ENCODE measurements around the gene B4GALT2. TPM values are rescaled to one million over a fixed set of nuclear protein-coding genes. Genes with fewer than 3 reads are reported as not detected.

The B4GALT2 gene
- total RNA-seq, 1 donor from 2014 or later = 56.6 TPM

DNA sequence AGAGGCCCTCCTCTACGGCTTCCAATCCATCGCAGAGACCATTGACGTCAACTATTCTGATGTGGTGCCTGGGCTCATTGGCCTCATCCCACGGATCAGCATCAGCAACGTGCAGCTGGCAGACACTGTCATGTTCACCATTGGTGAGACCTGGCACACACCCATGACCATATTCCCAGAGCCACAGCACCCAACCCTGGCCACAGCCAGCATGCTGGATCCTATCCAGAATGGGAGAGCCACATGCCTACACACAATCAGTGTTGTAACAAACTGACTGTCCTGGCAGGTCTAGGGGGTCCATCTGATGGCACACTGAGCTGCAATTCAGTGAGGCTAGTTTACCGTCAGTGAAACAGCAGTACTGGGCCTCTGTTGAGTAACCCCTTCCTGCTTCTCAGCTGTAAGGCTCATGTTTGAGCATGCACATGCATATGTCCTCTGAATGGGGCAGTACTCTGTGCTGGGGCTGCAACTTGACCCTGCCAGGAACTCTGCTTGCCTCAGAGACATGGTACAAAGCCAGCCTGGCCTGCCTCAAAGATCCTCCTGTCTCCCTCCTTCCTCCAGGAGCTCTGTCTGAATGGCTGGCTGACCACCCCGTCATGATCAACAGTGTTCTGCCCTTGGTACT, 21.5 kb upstream of the B4GALT2 start:
- DNase-seq (ENCODE audit: low read depth) (no peak), FAIRE-seq (no peak)
- Histone ChIP-seq H3K4me1 (ENCODE audit: insufficient read depth, low read length) (no peaks in the 10 kb centered on the region), H3K9me3 (ENCODE audit: insufficient read depth, low read depth, low read length) (no peaks in the 10 kb centered on the region), H3K36me3 (ENCODE audit: insufficient read depth, low read length) (no peaks in the 10 kb centered on the region), H3K9ac (ENCODE audit: low read length) (no peak overlapping the region), H2AFZ (ENCODE audit: low read depth, low read length) (no peak overlapping the region), H4K20me1 (ENCODE audit: insufficient read depth, low read length) (peaks cover 39% of the 10 kb centered on the region), H3K4me2 (ENCODE audit: low read length) (no peak overlapping the region), H3K79me2 (ENCODE audit: insufficient read depth, low read length) (peaks cover 17% of the 10 kb centered on the region), H3K27me3 (ENCODE audit: insufficient read depth, low read length) (no peaks in the 10 kb centered on the region), H3K4me3 (ENCODE audit: insufficient read depth, low read depth, low read length) (no peak overlapping the region), H3K27ac (ENCODE audit: low read depth, low read length) (no peak overlapping the region)
- TF ChIP-seq EZH2 (IDR thresholded peaks at IDR 0.05; ENCODE audit: insufficient read depth, low read length) = no peak
- TF ChIP-seq, protein P1, sequence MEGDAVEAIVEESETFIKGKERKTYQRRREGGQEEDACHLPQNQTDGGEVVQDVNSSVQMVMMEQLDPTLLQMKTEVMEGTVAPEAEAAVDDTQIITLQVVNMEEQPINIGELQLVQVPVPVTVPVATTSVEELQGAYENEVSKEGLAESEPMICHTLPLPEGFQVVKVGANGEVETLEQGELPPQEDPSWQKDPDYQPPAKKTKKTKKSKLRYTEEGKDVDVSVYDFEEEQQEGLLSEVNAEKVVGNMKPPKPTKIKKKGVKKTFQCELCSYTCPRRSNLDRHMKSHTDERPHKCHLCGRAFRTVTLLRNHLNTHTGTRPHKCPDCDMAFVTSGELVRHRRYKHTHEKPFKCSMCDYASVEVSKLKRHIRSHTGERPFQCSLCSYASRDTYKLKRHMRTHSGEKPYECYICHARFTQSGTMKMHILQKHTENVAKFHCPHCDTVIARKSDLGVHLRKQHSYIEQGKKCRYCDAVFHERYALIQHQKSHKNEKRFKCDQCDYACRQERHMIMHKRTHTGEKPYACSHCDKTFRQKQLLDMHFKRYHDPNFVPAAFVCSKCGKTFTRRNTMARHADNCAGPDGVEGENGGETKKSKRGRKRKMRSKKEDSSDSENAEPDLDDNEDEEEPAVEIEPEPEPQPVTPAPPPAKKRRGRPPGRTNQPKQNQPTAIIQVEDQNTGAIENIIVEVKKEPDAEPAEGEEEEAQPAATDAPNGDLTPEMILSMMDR (IDR thresholded peaks at IDR 0.05; ENCODE audit: insufficient read depth, low read depth, low read length) = no peak
- no peak overlapping the region for H3K4me3 Mint-ChIP-seq (ENCODE audit: unreplicated experiment)
- peaks cover 36% of the 10 kb centered on the region for H3K36me3 Mint-ChIP-seq (ENCODE audit: low read depth, unreplicated experiment)
- no peak overlapping the region for H3K27ac Mint-ChIP-seq (ENCODE audit: unreplicated experiment)
- H3K4me1 Mint-ChIP-seq (ENCODE audit: low read depth, unreplicated experiment) = no peaks in the 10 kb centered on the region
- H3K9me3 Mint-ChIP-seq (ENCODE audit: unreplicated experiment) = peaks cover 1% of the 10 kb centered on the region
- H3K27me3 Mint-ChIP-seq (ENCODE audit: low read depth, unreplicated experiment) = no peaks in the 10 kb centered on the region

DNA sequence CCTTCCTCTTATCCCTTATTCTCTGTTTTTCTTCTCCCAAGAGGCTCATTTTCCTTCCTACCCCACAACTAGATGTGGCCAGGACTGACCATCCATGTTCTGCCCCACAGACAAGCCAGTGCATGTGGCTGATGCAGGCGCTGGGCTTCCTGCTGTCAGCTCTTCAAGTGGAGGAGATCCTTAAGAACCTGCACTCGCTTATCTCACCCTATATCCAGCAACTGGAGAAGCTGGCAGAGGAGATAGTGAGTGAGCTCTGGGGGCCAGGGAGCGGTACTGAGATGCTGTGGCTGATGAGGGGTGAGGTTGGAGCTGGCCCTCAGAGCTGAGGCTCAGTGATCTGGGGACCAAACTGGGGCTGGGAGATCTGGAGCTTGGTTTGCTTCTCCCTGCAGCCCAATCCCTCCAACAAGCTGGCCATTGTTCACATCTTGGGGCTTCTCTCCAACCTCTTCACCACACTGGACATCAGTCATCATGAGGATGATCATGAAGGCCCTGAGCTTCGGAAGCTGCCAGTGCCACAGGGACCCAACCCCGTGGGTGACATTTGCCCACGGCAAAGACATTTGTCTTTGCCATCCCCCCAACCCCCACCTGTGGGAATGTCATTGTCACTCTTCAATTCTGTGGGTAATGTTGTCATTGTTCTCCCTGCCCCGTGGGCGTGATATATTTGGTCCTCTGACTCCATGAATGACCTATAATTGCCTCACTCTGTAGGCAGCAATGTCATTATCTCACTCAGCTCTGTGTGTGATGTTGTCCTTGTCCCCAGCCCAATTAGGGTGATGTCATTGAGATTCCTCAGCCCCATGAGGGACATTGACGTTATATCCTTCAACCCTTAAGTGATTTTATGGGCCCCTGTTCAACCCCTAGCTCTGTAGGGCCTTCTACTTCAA, 20.4 kb upstream of the B4GALT2 start:
- no peaks in the 10 kb centered on the region for H3K27me3 ChIP-seq (ENCODE audit: insufficient read depth, low read length)

More for the DNA sequence above, 20.4 kb upstream of the B4GALT2 start:
- H3K4me2 ChIP-seq (ENCODE audit: low read length) = no peak overlapping the region
- no peaks in the 10 kb centered on the region for H3K4me1 ChIP-seq (ENCODE audit: insufficient read depth, low read length)
- no peak for DNase-seq (ENCODE audit: low read depth)
- Mint-ChIP-seq H3K27me3 (ENCODE audit: low read depth, unreplicated experiment) (no peaks in the 10 kb centered on the region), H3K4me1 (ENCODE audit: low read depth, unreplicated experiment) (no peaks in the 10 kb centered on the region), H3K9me3 (ENCODE audit: unreplicated experiment) (peaks cover 1% of the 10 kb centered on the region), H3K4me3 (ENCODE audit: unreplicated experiment) (no peak overlapping the region), H3K27ac (ENCODE audit: unreplicated experiment) (no peak overlapping the region), H3K36me3 (ENCODE audit: low read depth, unreplicated experiment) (peaks cover 37% of the 10 kb centered on the region)
- no peak for TF ChIP-seq EZH2 (IDR thresholded peaks at IDR 0.05; ENCODE audit: insufficient read depth, low read length)
- TF ChIP-seq, protein P1 (IDR thresholded peaks at IDR 0.05; ENCODE audit: insufficient read depth, low read depth, low read length) = no peak
- H3K4me3 ChIP-seq (ENCODE audit: insufficient read depth, low read depth, low read length) = no peak overlapping the region
- H3K9ac ChIP-seq (ENCODE audit: low read length) = no peak overlapping the region
- no peak for FAIRE-seq
- H3K36me3 ChIP-seq (ENCODE audit: insufficient read depth, low read length) = no peaks in the 10 kb centered on the region
- peaks cover 8% of the 10 kb centered on the region for H3K79me2 ChIP-seq (ENCODE audit: insufficient read depth, low read length)
- no peaks in the 10 kb centered on the region for H3K9me3 ChIP-seq (ENCODE audit: insufficient read depth, low read depth, low read length)
- no peak overlapping the region for H2AFZ ChIP-seq (ENCODE audit: low read depth, low read length)
- H3K27ac ChIP-seq (ENCODE audit: low read depth, low read length) = no peak overlapping the region
- peaks cover 33% of the 10 kb centered on the region for H4K20me1 ChIP-seq (ENCODE audit: insufficient read depth, low read length)
